Vagina (tissue), 2 donors: ENCODE measurements around the gene EHBP1. TPM values are rescaled to one million over a fixed set of nuclear protein-coding genes. Genes with fewer than 3 reads are reported as not detected.

Experiments
- DNase-seq, 2 donors: peaks; one replicate each; pipeline ENCODE4 v3.0.0-alpha.2; 2017; ENCODE audit errors: extremely low spot score in 2 of 2
- H3K27ac ChIP-seq: fragments of 200-600 bp; sonication (generic); one replicate; pipeline ENCODE4 v1.5.1; 2019
- H3K27me3 ChIP-seq: fragments of 200-600 bp; sonication (generic); one replicate; pipeline ENCODE4 v1.5.1; 2019
- H3K36me3 ChIP-seq, 2 donors: fragments of 200-600 bp; sonication (generic); one replicate each; pipeline ENCODE4 v1.5.1; 2017 to 2019
- H3K4me1 ChIP-seq: fragments of 200-600 bp; sonication (generic); one replicate; pipeline ENCODE4 v1.5.1; 2019
- H3K4me3 ChIP-seq, 2 donors: fragments of 200-600 bp; sonication (generic); 1 replicate in 1 of 2; 2 replicates in 1 of 2; pipeline ENCODE4 v1.5.1; 2016 to 2019
- H3K9me3 ChIP-seq: fragments of 200-600 bp; sonication (generic); one replicate; pipeline ENCODE4 v1.5.1; 2019
- CTCF ChIP-seq, 3 experiments: fragments of 450-650 bp in 2 of 3; fragments of 200-600 bp in 1 of 3; sonication (generic) in 1 of 3; IDR thresholded peaks; one replicate each; pipeline ENCODE4 v1.5.1; 2017 to 2019; ENCODE audit warnings: antibody characterized with exemption in 3 of 3, mild to moderate bottlenecking in 2 of 3, moderate library complexity in 2 of 3
- POLR2A ChIP-seq, 2 donors: fragments of 450-650 bp; IDR thresholded peaks; one replicate each; pipeline ENCODE4 v1.6.1; 2017; ENCODE audit warnings: antibody characterized with exemption in 2 of 2, mild to moderate bottlenecking in 2 of 2, moderate library complexity in 2 of 2
- POLR2AphosphoS5 ChIP-seq, 2 donors: sonication (generic); formaldehyde crosslinking; IDR thresholded peaks; one replicate each; pipeline ENCODE4 v1.9.0; 2017; ENCODE audit warnings: antibody characterized with exemption in 2 of 2, mild to moderate bottlenecking in 2 of 2, low read depth in 1 of 2; ENCODE audit not compliant: insufficient read depth in 1 of 2
- intact Hi-C: fragments of 100-400 bp; cut with DNase I; formaldehyde crosslinking; loops from one replicate; pipeline ENCODE4 v1.15.1; 2023
- total RNA-seq: library from RNA; depleted of rRNA; stranded (reverse); fragments of >200 nt; gene quantifications from one replicate; pipeline ENCODE4 v1.2.3, GENCODE V29; 2016

EHBP1 gene
- total RNA-seq, 1 donor from 2014 or later = 97.7 TPM

DNA sequence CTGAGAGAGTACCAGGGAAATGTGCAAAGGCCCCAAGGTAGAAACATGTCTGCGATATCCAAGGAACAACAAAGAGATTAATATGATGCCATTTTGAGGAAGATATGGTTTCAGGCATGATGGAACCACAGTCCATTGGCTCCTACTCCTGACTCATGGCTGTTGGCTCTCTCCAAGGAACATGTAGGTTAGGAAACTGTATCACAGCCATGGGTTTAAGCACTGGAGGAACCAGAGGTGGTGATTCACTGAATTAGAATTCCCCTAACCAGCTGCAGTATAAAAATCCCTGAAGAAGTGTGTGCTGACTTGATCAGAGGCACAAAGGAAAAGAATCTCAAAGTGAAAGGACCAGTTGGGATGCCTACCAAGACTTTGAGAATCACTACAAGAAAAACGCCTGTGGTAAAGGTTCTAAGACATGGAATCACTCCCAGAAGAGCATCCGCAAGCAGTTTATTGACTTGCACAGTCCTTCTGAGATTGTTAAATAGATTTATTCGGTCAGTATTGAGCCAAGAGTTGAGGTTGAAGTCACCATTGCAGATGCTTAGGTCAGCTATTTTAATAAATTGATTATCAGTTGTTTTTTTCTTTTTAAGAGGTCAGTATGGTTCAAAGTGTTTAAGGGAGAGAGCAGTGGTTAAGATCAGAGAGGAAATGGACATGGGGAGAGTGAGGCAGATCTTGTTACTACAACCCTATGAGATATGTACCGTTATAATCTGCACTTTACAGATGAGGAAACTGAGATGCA lies 234.4 kb downstream of the EHBP1 start:
- intact Hi-C loops = no loop called here
- no peaks in the 10 kb centered on the region for H3K4me1 ChIP-seq

DNA sequence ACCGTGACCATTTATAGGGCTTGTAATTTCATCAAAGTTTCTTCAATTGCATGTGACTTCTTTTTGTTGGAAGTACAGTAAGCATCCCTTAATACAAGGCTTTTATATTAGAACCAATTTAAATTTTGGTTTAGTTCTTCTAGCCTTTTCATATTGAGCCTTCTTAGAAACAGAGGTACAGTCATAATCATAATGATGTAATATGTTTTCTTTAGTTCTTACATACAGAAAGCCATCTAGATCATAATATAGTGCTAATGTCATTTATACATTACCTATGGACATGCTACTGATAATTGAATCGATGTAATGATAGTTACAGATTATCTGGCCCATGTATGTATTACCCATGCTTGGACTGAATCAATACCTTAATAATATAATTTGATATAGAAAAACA lies 235.2 kb downstream of the EHBP1 start:
- Histone ChIP-seq H3K27me3 (no peaks in the 10 kb centered on the region), H3K4me1 (no peaks in the 10 kb centered on the region), H3K4me3 (no peak overlapping the region), H3K27ac (no peak overlapping the region), H3K36me3 (no peaks in the 10 kb centered on the region), H3K9me3 (no peaks in the 10 kb centered on the region)
- TF ChIP-seq CTCF (IDR thresholded peaks at IDR 0.05) (no peak), POLR2AphosphoS5 (IDR thresholded peaks at IDR 0.05; ENCODE audit: insufficient read depth in 1 of 2, low read depth in 1 of 2) (no peak), POLR2A (IDR thresholded peaks at IDR 0.05) (no peak)
- intact Hi-C loops = no loop called here
- DNase-seq = no peak

More for the DNA sequence above, 234.4 kb downstream of the EHBP1 start:
- no peak overlapping the region for H3K27ac ChIP-seq
- no peak overlapping the region for H3K4me3 ChIP-seq
- no peaks in the 10 kb centered on the region for H3K36me3 ChIP-seq
- H3K27me3 ChIP-seq = no peaks in the 10 kb centered on the region
- no peak for TF ChIP-seq POLR2AphosphoS5 (IDR thresholded peaks at IDR 0.05; ENCODE audit: insufficient read depth in 1 of 2, low read depth in 1 of 2)
- no peak for TF ChIP-seq POLR2A (IDR thresholded peaks at IDR 0.05)
- no peak for TF ChIP-seq CTCF (IDR thresholded peaks at IDR 0.05)
- DNase-seq = no peak
- no peaks in the 10 kb centered on the region for H3K9me3 ChIP-seq

- intact Hi-C loops = no loop called here
- no peak overlapping the region for H3K27ac ChIP-seq
- H3K4me3 ChIP-seq = no peak overlapping the region
- no peak for DNase-seq
- TF ChIP-seq POLR2A (IDR thresholded peaks at IDR 0.05) (no peak), CTCF (IDR thresholded peaks at IDR 0.05) (no peak), POLR2AphosphoS5 (IDR thresholded peaks at IDR 0.05; ENCODE audit: insufficient read depth in 1 of 2, low read depth in 1 of 2) (no peak)
- H3K36me3 ChIP-seq = no peaks in the 10 kb centered on the region
- no peaks in the 10 kb centered on the region for H3K27me3 ChIP-seq
- H3K9me3 ChIP-seq = no peaks in the 10 kb centered on the region
- H3K4me1 ChIP-seq = no peaks in the 10 kb centered on the region
Observed at GRCh38 chr2:62941413-62941812, 235.9 kb downstream of the EHBP1 start.

DNA sequence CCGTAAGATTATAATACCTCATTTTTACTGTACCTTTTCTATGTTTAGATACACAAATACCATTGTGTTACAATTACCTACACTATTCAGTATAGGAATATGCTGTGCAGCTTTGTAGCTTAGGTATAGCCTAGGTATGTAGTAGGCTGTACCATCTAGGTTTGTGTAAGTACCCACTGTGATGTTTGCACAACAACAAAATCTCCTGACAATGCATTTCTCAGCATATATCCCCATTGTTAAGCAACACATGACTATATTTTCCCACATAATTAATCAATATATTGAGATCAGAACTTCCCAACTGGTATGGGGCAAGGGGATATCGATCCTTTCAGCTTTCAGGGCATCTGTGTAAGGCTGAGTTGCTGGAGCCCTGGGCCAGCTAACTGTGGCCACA lies 238.8 kb downstream of the EHBP1 start:
- no peak for TF ChIP-seq POLR2A (IDR thresholded peaks at IDR 0.05)
- no peak for TF ChIP-seq CTCF (IDR thresholded peaks at IDR 0.05)
- TF ChIP-seq POLR2AphosphoS5 (IDR thresholded peaks at IDR 0.05; ENCODE audit: insufficient read depth in 1 of 2, low read depth in 1 of 2) = no peak
- Histone ChIP-seq H3K4me1 (no peaks in the 10 kb centered on the region), H3K4me3 (no peak overlapping the region), H3K27ac (no peak overlapping the region), H3K36me3 (no peaks in the 10 kb centered on the region), H3K27me3 (no peaks in the 10 kb centered on the region), H3K9me3 (no peaks in the 10 kb centered on the region)
- intact Hi-C loops = no loop called here
- DNase-seq = no peak

- Histone ChIP-seq H3K27me3 (no peaks in the 10 kb centered on the region), H3K36me3 (no peaks in the 10 kb centered on the region), H3K9me3 (no peaks in the 10 kb centered on the region), H3K4me1 (no peaks in the 10 kb centered on the region), H3K27ac (no peak overlapping the region), H3K4me3 (no peak overlapping the region)
- TF ChIP-seq POLR2AphosphoS5 (IDR thresholded peaks at IDR 0.05; ENCODE audit: insufficient read depth in 1 of 2, low read depth in 1 of 2) = no peak
- TF ChIP-seq CTCF (IDR thresholded peaks at IDR 0.05) = no peak
- no peak for TF ChIP-seq POLR2A (IDR thresholded peaks at IDR 0.05)
- intact Hi-C loops = no loop called here
- no peak for DNase-seq
Observed at GRCh38 chr2:62947403-62947802, 241.9 kb downstream of the EHBP1 start.
